CD4-positive, alpha-beta memory T cell (primary cell): ENCODE data around the gene ABCC9. TPM values are rescaled to one million over a fixed set of nuclear protein-coding genes. Genes with fewer than 3 reads are reported as not detected.
"Not testable (repeated sequence)": the region's sequence is repeated elsewhere in the genome, so short reads cannot be mapped to it uniquely, and the experiment has no call there.

Experiments used
- CTCF ChIA-PET: fragments of 350-600 bp; sonication (Branson Sonifier 250); formaldehyde crosslinking; loops from one replicate; lab custom pipeline; 2021; ENCODE audit warnings: inconsistent platforms; ENCODE audit not compliant: partially characterized antibody; lab: Charles Lee
- POLR2A ChIA-PET: fragments of 350-600 bp; sonication (Branson Sonifier 250); formaldehyde crosslinking; loops from one replicate; lab custom pipeline; 2021; ENCODE audit not compliant: partially characterized antibody; lab: Charles Lee
- DNase-seq, 5 donors: peaks; one replicate each; pipeline versions ENCODE4 v3.0.0 to v3.0.0-alpha.2; 2020 to 2022; ENCODE audit warnings: mixed read lengths in 1 of 5
- H3K27ac ChIP-seq: one replicate; pipeline ENCODE4 v1.7.0; 2013; ENCODE audit warnings: low read depth, low read length
- H3K27me3 ChIP-seq: 2 replicates; pipeline ENCODE4 v1.7.0; 2013; ENCODE audit warnings: mild to moderate bottlenecking, low read length, moderate library complexity; ENCODE audit not compliant: insufficient read depth
- H3K36me3 ChIP-seq: 2 replicates; pipeline ENCODE4 v1.7.0; 2013; ENCODE audit warnings: mild to moderate bottlenecking, low read length, moderate library complexity; ENCODE audit not compliant: insufficient read depth
- H3K4me1 ChIP-seq: 2 replicates; pipeline ENCODE4 v1.7.0; 2013; ENCODE audit warnings: mild to moderate bottlenecking, low read length, moderate library complexity; ENCODE audit not compliant: insufficient read depth
- H3K4me3 ChIP-seq, 2 donors: one replicate each; pipeline ENCODE4 v1.7.0; 2013; ENCODE audit warnings: low read length in 2 of 2, mild to moderate bottlenecking in 1 of 2
- H3K9me3 ChIP-seq, 2 donors: one replicate each; pipeline ENCODE4 v1.7.0; 2013; ENCODE audit warnings: low read length in 2 of 2, control low read depth in 1 of 2; ENCODE audit not compliant: control insufficient read depth in 1 of 2
- H3K27ac Mint-ChIP-seq, 7 donors: one replicate each; pipeline ENCODE4 v1.8.0; 2020 to 2021; ENCODE audit warnings: mixed read lengths in 7 of 7, mild to moderate bottlenecking in 6 of 7, inconsistent platforms in 3 of 7, moderate library complexity in 3 of 7
- H3K27me3 Mint-ChIP-seq, 2 donors: one replicate each; pipeline ENCODE4 v1.8.0; 2020 to 2021; ENCODE audit warnings: mixed read lengths in 2 of 2
- H3K36me3 Mint-ChIP-seq, 2 donors: one replicate each; pipeline ENCODE4 v1.8.0; 2020 to 2021; ENCODE audit warnings: mixed read lengths in 2 of 2, inconsistent platforms in 1 of 2, mild to moderate bottlenecking in 1 of 2
- H3K4me1 Mint-ChIP-seq, 4 donors: one replicate each; pipeline ENCODE4 v1.8.0; 2020 to 2021; ENCODE audit warnings: mixed read lengths in 4 of 4, mild to moderate bottlenecking in 1 of 4
- H3K4me3 Mint-ChIP-seq, 8 donors: one replicate each; pipeline ENCODE4 v1.8.0; 2020 to 2021; ENCODE audit warnings: mixed read lengths in 8 of 8, mild to moderate bottlenecking in 7 of 8, moderate library complexity in 6 of 8, inconsistent platforms in 3 of 8
- H3K9me3 Mint-ChIP-seq, 8 donors: one replicate each; pipeline ENCODE4 v1.8.0; 2020 to 2021; ENCODE audit warnings: mixed read lengths in 8 of 8, mild to moderate bottlenecking in 5 of 8, inconsistent platforms in 3 of 8, moderate library complexity in 1 of 8
- intact Hi-C: fragments of 100-400 bp; cut with micrococcal nuclease; formaldehyde crosslinking; loops from one replicate; pipeline ENCODE4 v1.15.1; 2023
- polyA plus RNA-seq, 2 donors: library from polyadenylated mRNA; unstranded; fragments of 300-500 nt; fragmentation: Illumina TruSeq; gene quantifications; one replicate each; pipeline ENCODE4 v1.2.3, GENCODE V29; 2021
- total RNA-seq, 2 experiments: library from RNA; stranded (reverse); gene quantifications; one replicate each; pipeline ENCODE4 v1.2.3, GENCODE V29; 2021

ABCC9 gene
- total and polyA plus RNA-seq, 4 experiments from 2014 or later: not detected

DNA sequence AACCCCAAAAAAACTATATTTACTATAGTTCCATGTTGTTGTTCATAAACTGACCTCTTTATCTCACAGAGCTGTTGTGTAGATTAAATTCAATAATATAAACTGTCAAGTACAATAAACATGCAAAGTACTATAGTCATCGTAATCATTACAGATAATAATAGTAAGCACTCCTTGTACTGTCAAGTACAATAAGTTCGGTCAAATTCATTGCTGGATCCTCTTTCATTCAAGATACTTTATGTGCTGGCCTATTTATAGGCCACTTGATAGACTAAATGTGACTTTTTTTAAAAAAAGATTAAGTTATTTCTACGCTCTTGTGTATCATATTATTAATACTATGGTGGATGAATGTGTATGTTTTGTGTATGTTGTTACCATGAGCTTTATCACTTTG is 127.5 kb downstream of the ABCC9 start:
- DNase-seq: no peak
- Mint-ChIP-seq H3K36me3 (no peaks in the 10 kb centered on the region), H3K9me3 (peaks cover 0 to 12% (median 0%) of the 10 kb centered on the region in 8 donors), H3K4me1 (no peaks in the 10 kb centered on the region), H3K27me3 (peaks cover 0 to 7% of the 10 kb centered on the region in 2 donors), H3K4me3 (no peak overlapping the region), H3K27ac (no peak overlapping the region)
- POLR2A ChIA-PET: no interaction called here
- Histone ChIP-seq H3K9me3 (no peaks in the 10 kb centered on the region), H3K36me3 (no peaks in the 10 kb centered on the region), H3K4me3 (no peak overlapping the region), H3K4me1 (no peaks in the 10 kb centered on the region), H3K27me3 (no peaks in the 10 kb centered on the region), H3K27ac (no peak overlapping the region)
- CTCF ChIA-PET: no interaction called here
- intact Hi-C loops: no loop called here

- no peaks in the 10 kb centered on the region for H3K27me3 ChIP-seq
- peaks cover 0 to 12% (median 0%) of the 10 kb centered on the region in 8 donors for H3K9me3 Mint-ChIP-seq
- no peak overlapping the region for H3K27ac Mint-ChIP-seq
- no peaks in the 10 kb centered on the region for H3K36me3 Mint-ChIP-seq
- POLR2A ChIA-PET: no interaction called here
- peaks cover 0 to 7% of the 10 kb centered on the region in 2 donors for H3K27me3 Mint-ChIP-seq
- no peak overlapping the region for H3K4me3 ChIP-seq
- intact Hi-C loops: no loop called here
- H3K9me3 ChIP-seq: no peaks in the 10 kb centered on the region
- no peaks in the 10 kb centered on the region for H3K4me1 Mint-ChIP-seq
- H3K4me3 Mint-ChIP-seq: no peak overlapping the region
- no peak overlapping the region for H3K27ac ChIP-seq
- no peaks in the 10 kb centered on the region for H3K4me1 ChIP-seq
- DNase-seq: no peak
- CTCF ChIA-PET: no interaction called here
- H3K36me3 ChIP-seq: no peaks in the 10 kb centered on the region
Observed at GRCh38 chr12:21813125-21813524, 128.1 kb downstream of the ABCC9 start.

DNA sequence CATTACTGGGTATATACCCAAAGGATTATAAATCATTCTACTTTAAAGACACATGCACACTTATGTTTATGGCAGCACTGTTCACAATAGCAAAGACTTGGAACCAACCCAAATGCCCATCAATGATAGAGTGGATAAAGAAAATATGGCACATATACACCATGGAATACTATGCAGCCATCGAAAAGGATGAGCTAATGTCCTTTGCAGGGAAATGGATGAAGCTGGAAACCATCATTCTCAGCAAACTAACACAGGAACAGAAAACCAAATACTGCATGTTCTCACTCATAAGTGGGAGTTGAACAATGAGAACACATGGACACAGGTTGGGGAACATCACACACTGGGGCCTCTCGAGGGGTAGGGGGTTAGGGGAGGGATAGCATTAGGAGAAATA is 128.9 kb downstream of the ABCC9 start:
- H3K4me1 Mint-ChIP-seq, H3K27me3 ChIP-seq, H3K36me3 ChIP-seq, DNase-seq, CTCF ChIA-PET, H3K4me1 ChIP-seq, H3K4me3 ChIP-seq, intact Hi-C loops, H3K36me3 Mint-ChIP-seq, H3K4me3 Mint-ChIP-seq, H3K27me3 Mint-ChIP-seq, H3K27ac Mint-ChIP-seq, POLR2A ChIA-PET, H3K9me3 ChIP-seq, H3K27ac ChIP-seq: not testable (repeated sequence)
- H3K9me3 Mint-ChIP-seq: peaks cover 0 to 12% (median 0%) of the 10 kb centered on the region in 8 donors

DNA sequence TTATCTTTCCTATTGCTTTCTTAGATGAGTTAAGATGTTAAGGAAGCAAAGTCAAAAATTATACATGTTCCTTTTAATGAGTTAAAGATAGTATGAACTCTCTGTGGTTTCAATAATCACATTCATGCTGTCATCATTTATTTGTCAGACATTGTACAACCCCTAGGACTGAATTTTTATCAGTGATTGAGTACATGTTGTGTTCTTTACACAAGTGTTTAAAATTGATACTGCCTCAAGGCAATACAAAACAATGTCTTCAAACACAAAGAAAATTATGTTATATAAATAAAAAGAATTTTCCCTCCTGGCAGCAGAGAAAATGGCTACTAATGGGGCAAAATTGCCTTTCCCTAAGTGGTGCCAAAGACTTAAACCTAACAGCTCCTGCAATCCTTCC is 132.1 kb downstream of the ABCC9 start:
- Mint-ChIP-seq H3K4me3 (no peak overlapping the region), H3K9me3 (peaks cover 0 to 12% (median 0%) of the 10 kb centered on the region in 8 donors), H3K36me3 (no peaks in the 10 kb centered on the region), H3K27ac (no peak overlapping the region), H3K4me1 (no peaks in the 10 kb centered on the region), H3K27me3 (no peaks in the 10 kb centered on the region)
- Histone ChIP-seq H3K4me1 (no peaks in the 10 kb centered on the region), H3K4me3 (no peak overlapping the region), H3K27me3 (no peaks in the 10 kb centered on the region), H3K9me3 (no peaks in the 10 kb centered on the region), H3K27ac (no peak overlapping the region), H3K36me3 (no peaks in the 10 kb centered on the region)
- ChIA-PET CTCF (no interaction called here), POLR2A (no interaction called here)
- intact Hi-C loops: no loop called here
- DNase-seq: no peak

- DNase-seq: no peak
- Histone ChIP-seq H3K9me3 (no peaks in the 10 kb centered on the region), H3K4me3 (no peak overlapping the region), H3K36me3 (no peaks in the 10 kb centered on the region), H3K27ac (no peak overlapping the region), H3K4me1 (no peaks in the 10 kb centered on the region), H3K27me3 (no peaks in the 10 kb centered on the region)
- no peaks in the 10 kb centered on the region for H3K36me3 Mint-ChIP-seq
- no peaks in the 10 kb centered on the region for H3K27me3 Mint-ChIP-seq
- intact Hi-C loops: no loop called here
- CTCF ChIA-PET: no interaction called here
- H3K4me1 Mint-ChIP-seq: peaks cover 0 to 1% (median 0%) of the 10 kb centered on the region in 4 donors
- H3K27ac Mint-ChIP-seq: no peak overlapping the region
- peaks cover 0 to 12% (median 0%) of the 10 kb centered on the region in 8 donors for H3K9me3 Mint-ChIP-seq
- POLR2A ChIA-PET: no interaction called here
- no peak overlapping the region for H3K4me3 Mint-ChIP-seq
Observed at GRCh38 chr12:21806255-21806654, 135.0 kb downstream of the ABCC9 start.

- Histone ChIP-seq H3K27ac (no peak overlapping the region), H3K27me3 (no peaks in the 10 kb centered on the region), H3K9me3 (no peaks in the 10 kb centered on the region), H3K4me3 (no peak overlapping the region), H3K36me3 (no peaks in the 10 kb centered on the region), H3K4me1 (no peaks in the 10 kb centered on the region)
- H3K27ac Mint-ChIP-seq: no peak overlapping the region
- H3K27me3 Mint-ChIP-seq: no peaks in the 10 kb centered on the region
- ChIA-PET POLR2A (no interaction called here), CTCF (no interaction called here)
- no peaks in the 10 kb centered on the region for H3K9me3 Mint-ChIP-seq
- intact Hi-C loops: no loop called here
- peaks cover 0 to 1% (median 0%) of the 10 kb centered on the region in 4 donors for H3K4me1 Mint-ChIP-seq
- DNase-seq: no peak
- no peaks in the 10 kb centered on the region for H3K36me3 Mint-ChIP-seq
- H3K4me3 Mint-ChIP-seq: no peak overlapping the region
Observed at GRCh38 chr12:21801522-21802288, 139.5 kb downstream of the ABCC9 start.

DNA sequence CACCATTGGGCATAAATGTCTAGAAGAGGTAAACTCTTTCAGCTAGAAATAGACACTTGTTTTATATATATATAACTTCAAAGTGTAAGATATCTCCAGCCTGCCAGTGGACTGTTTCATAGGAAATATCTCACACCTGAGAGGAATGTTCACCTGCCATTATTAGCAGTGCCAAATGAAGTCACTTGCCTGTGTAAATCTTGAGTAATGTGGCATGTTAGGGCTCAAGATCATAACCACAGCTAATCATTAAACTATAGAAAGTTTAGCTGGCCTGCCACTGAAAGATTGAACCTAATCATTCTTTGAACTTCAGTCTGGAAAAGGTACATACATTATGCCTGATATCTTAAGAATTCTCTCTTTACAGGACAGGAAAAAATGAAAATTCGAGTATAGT is 141.2 kb downstream of the ABCC9 start:
- Mint-ChIP-seq H3K9me3 (no peaks in the 10 kb centered on the region), H3K27me3 (peaks cover 0 to 3% of the 10 kb centered on the region in 2 donors), H3K4me3 (no peak overlapping the region), H3K36me3 (no peaks in the 10 kb centered on the region), H3K27ac (no peak overlapping the region), H3K4me1 (peaks cover 0 to 1% (median 0%) of the 10 kb centered on the region in 4 donors)
- Histone ChIP-seq H3K9me3 (no peaks in the 10 kb centered on the region), H3K27me3 (no peaks in the 10 kb centered on the region), H3K4me1 (no peaks in the 10 kb centered on the region), H3K36me3 (no peaks in the 10 kb centered on the region), H3K27ac (no peak overlapping the region), H3K4me3 (no peak overlapping the region)
- DNase-seq: no peak
- POLR2A ChIA-PET: no interaction called here
- intact Hi-C loops: no loop called here
- CTCF ChIA-PET: no interaction called here
